ENCODE data around the gene MLN. TPM values are rescaled to one million over a fixed set of nuclear protein-coding genes. Genes with fewer than 3 reads are reported as not detected.

The MLN gene
- total RNA-seq, 1 donor, result not detected

DNA sequence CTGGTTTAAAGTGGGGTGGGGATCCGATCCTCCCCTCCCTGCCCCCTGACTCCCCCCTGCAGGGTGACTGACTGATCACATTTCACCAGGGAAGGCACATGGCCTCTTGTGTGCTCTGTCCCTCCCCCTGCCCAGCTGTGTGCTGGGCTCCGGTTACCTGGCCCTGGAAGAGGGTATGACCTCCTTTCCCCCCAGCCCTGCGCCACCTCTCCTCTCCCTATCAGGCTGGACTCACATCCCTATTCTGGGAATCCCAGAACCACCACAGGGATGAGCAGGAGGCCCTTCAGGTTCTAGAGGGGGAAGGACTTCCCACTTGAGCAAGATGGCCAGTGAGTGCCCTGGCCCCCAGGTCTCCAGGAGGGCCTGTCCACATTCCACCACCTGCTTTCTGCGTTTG is 55.0 kb downstream of the MLN start:
- TF ChIP-seq CTCF (IDR thresholded peaks at IDR 0.05; ENCODE audit: insufficient read depth, low read depth, low read length), result no peak
- no peak overlapping the region for H3K4me3 ChIP-seq (ENCODE audit: low read depth, low read length)
- DNase-seq (ENCODE audit: low read depth), result no peak

- no peak overlapping the region for H3K4me3 ChIP-seq (ENCODE audit: low read depth, low read length)
- no peak for TF ChIP-seq CTCF (IDR thresholded peaks at IDR 0.05; ENCODE audit: insufficient read depth, low read depth, low read length)
These were observed 56.0 kb downstream of the MLN start for GRCh38 chr6:33747823-33748222.

DNA sequence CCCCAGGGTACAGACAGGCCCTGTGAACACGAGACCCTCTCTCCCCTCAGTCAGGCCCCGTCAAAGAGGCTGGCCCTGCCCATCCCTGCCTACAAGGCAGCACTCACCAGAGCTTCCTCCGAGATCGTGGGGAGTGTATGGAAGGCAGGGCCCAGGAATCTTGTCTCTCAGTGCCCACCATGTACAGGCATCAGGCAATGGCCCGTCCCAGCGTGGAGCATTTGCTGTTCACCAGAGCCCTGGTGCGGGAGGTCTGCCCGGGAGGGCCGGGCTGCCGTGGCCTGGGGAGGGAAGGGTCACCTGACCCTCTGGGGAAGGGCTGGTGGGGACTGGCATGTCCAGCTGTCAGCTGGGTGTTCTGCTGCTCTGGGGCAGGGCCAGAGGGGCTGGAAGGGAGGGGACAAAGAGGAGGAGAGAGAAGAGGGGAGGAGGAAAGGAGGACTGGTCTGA is 57.1 kb downstream of the MLN start, which contains the start of gene IP6K3:
TSS of gene IP6K3 (minus strand) at position 255 of the 450 bp plus-strand sequence. CDS start 11,429 bp downstream, outside the sequence.
- H3K4me3 ChIP-seq (ENCODE audit: low read depth, low read length), result peak within 1 kb of the TSS; percentile 74
- DNase-seq (ENCODE audit: low read depth), result peak; percentile 74

More at GRCh38 chr6:33747823-33748222, 56.0 kb downstream of the MLN start:
- no peak for DNase-seq (ENCODE audit: low read depth)

DNA sequence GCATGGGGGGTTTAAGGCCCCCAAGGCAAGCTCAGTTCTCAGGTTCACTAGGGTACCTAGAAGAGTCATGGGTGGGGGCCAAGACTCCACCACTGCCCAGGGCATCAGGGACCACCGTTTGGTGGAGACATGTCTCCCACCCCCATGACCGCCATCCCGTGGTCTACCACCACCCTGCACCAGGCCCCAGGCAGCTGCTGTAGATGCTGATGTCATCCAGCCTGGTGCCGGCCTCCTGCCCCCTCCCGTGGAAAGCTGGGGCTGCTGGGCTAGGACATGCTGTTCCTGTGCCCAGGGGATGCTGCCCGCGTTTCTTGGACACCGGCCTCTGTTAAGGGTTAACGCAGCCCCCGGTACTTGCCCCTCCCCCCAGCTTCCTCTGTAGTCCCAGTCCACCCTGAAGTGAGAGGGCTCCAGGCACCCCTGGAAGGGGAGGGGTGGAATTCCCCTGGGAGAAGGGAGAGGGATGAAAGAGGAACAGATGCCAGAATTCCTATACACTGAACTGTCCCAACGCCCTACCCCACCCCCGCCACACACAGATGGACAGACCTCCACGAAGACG is 57.7 kb downstream of the MLN start:
- no peak for TF ChIP-seq CTCF (IDR thresholded peaks at IDR 0.05; ENCODE audit: insufficient read depth, low read depth, low read length)
- peak overlapping the region; percentile 74 for H3K4me3 ChIP-seq (ENCODE audit: low read depth, low read length)
- peak; percentile 92 for DNase-seq (ENCODE audit: low read depth)

More for the DNA sequence above, 57.1 kb downstream of the MLN start, which contains the start of gene IP6K3:
- TF ChIP-seq CTCF (IDR thresholded peaks at IDR 0.05; ENCODE audit: insufficient read depth, low read depth, low read length), result no peak

- H3K4me3 ChIP-seq (ENCODE audit: low read depth, low read length), result peak overlapping the region; percentile 74
- DNase-seq (ENCODE audit: low read depth), result peak; percentile 71
- no peak for TF ChIP-seq CTCF (IDR thresholded peaks at IDR 0.05; ENCODE audit: insufficient read depth, low read depth, low read length)
These were observed 58.3 kb downstream of the MLN start for GRCh38 chr6:33745548-33745947.

DNA sequence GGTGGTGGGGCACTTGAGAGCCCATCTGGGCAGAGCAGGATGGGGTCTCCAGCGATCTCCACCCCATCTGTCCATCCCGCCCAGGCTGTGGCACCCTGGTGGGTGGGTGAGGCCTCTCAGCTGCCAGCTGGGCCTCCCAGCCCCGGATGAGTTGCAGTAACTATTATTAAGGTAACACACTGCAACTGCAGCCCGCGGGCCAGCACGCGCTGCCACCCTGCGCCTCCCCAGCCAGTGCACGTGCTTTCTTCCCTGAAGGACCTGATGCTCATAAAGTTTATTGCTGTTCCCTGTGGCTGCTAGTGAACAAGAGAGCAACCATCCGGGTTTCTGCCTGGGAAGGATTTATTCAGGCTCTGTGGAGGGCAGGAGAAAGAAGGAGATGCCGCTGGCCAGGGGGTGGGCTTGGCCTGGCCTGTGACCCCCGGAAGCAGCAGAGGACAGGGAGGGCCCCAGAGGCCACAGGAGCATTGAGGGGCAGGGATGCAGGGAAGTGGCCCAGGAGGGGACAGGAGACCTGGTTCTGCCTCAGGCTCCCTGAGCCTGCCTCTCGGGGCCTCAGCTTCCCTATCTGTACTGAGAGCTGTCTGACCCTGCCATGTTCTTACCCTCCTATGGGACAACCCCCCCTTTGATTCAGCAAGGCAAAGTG is 58.8 kb downstream of the MLN start:
- DNase-seq (ENCODE audit: low read depth), result peak; percentile 83
- peak overlapping the region; percentile 74 for H3K4me3 ChIP-seq (ENCODE audit: low read depth, low read length)
- no peak for TF ChIP-seq CTCF (IDR thresholded peaks at IDR 0.05; ENCODE audit: insufficient read depth, low read depth, low read length)

Other genes with a start within 250 kb of the MLN start
- 20.0 and 30.7 TPM in 2 replicates for gene BAK1, start 223.7 kb downstream of the MLN start, total RNA-seq
- 15.1 and 20.6 TPM in 2 replicates for gene ITPR3, start 182.7 kb downstream of the MLN start, total RNA-seq
- gene UQCC2, start 92.3 kb downstream of the MLN start, total RNA-seq, result 23.8 and 24.6 TPM in 2 replicates
- gene IP6K3, start 57.1 kb downstream of the MLN start, total RNA-seq, result 2.6 and 6.0 TPM in 2 replicates
- gene LEMD2, start 14.9 kb downstream of the MLN start, total RNA-seq, result 59.2 and 59.6 TPM in 2 replicates

Measured in fibroblast of villous mesenchyme (primary cell).